GM19193 (cell line): ENCODE data around the gene PRPS2.

ENCODE experiments used
- POLR2A ChIP-seq: IDR thresholded peaks from 4 replicates; pipeline ENCODE4 v1.6.1; 2011; ENCODE audit not compliant: insufficient read depth, insufficient read length; ENCODE audit errors: extremely low read depth

Gene PRPS2

DNA sequence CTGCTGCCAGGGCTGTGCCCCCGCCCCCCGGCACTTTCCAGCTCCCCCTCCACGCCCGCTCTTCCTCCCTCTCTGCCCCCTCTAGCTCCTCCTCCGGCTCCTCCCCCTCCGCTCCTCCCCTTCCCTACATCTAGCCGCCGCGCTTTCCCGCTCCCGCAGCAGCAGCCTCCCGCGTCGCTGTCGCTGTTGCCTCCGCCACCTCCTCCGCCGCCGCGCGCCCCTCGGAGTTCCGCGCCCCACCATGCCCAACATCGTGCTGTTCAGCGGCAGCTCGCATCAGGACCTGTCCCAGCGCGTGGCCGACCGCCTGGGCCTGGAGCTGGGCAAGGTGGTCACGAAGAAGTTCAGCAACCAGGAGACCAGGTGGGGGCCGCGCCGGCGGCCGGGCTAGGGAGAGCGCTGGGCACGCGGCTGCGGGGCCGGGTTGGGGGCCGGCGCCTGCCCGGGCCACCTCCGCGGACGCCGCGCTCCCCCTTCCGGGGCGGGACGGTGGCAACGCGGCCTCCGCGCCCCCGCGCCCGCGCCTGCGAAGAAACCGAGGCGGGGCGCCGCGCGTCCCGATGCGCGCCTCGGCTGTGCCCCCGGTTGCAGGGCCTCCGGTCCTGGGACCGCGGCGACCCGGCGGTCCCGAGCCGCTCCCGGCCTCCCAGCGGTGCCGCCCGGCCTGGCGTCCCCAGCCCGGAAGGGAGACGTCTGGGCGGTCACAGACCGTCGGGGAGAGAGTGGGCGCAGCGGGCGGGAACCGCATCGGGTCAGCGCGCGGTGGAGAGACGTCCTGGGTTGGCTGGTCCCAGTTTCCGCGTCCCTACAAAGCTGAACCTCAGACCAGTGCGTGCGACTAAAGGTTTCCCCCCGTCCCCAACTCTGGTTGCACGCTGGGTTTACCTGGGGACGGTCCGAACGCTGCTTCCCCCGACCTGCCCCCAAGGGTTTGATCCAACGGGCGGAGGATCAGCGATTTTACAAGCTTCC, at the start of gene PRPS2:
Gene PRPS2 (plus strand): TSS at position 156 of the 972 bp plus-strand sequence. CDS start 86 bp downstream, at position 242.
- peak; percentile 55 for TF ChIP-seq POLR2A

DNA sequence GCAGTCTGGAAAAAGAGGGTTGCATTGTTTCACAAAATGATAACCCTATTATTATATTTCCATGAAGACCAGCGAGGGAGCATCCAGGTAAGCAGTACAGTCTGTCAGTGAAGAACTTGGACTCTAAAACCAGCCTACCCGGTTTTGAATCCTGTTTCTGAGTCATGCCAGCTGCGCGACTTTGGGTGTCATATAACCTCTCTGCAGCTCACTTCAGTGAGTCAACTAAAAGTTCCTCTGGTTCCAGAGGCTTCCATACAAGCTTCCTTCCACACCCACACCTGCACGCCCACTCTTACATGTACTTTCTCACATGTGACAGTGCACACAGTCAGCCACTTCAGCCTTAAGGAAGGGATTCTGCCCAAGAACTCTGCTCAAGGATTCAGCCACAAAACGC, 49.8 kb upstream of the PRPS2 start:
- no peak for TF ChIP-seq POLR2A

DNA sequence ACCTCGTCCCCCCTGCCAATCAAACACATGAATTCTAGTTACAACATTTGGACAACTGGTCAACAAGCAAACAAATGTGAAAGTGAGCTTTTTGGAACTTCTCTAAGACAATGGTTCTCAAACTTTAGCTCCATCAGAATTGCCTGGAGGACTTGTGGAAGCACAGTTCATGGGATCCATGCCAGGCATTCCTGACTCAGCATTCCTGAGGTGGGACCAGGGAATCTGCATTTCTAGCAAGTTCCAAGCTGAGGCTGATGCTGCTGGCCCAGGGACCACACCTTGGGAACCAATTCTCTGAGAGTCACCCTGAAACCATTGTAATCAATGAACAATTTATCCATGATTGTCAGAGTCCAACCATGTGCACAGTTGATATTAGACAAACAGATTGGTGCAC, 43.8 kb upstream of the PRPS2 start:
- no peak for TF ChIP-seq POLR2A

DNA sequence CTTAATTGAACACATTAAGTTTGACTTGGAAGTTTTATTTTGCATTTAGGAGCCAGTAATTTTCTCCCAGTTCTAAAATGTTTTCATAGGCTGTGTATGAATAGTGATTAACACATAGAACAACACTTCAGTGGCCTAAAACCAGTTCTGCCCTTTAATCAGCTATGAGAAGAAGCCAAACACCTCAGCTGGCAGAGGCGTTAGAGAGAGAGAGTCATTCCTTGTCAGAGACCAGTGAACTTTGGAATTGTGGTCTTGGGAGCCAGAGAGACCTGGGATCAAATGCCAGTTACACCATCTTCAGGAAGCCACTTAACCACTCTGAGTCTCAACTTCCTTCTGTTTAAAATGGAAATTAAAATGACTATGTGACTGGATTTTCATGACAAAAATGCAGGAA, 39.3 kb upstream of the PRPS2 start:
- TF ChIP-seq POLR2A, result no peak

DNA sequence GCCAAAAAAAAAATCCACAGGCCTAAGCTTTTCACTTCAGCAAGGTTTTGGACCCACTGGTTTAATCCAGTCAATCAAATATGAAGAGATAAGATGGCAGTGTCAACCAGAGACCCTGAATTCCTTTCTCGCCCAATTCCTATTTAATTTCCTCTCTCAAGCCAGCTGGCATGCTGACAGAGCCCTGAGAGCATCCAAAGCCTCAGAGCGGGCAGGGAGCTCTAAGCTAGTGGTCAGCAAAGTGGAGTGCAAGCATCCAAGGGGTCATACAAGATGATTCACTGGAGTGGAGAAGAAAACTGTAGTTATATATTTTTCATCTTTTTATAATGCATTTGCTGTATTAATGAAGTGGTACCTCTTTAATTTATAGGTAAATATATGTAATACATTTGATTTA, 37.8 kb upstream of the PRPS2 start:
- TF ChIP-seq POLR2A, result no peak

DNA sequence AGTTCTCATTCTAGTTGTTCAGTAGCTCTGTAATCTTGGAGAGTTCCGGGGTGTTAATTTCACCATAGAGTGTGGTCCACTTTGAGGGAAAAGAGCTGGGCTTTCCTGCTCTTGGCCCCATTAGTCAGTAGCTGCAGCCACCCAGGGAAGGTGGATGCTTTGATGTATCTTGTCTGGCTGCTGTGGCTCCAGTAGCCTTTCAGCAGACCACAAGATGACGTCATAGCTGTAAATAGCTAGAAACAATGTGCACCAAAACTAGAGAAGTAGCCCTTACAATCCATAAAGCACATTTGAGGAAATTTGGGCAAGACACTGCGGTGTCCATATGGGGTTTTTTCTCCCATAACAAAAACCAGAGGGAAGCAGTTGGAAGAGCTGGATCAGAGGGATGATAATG, 32.9 kb upstream of the PRPS2 start:
- no peak for TF ChIP-seq POLR2A

DNA sequence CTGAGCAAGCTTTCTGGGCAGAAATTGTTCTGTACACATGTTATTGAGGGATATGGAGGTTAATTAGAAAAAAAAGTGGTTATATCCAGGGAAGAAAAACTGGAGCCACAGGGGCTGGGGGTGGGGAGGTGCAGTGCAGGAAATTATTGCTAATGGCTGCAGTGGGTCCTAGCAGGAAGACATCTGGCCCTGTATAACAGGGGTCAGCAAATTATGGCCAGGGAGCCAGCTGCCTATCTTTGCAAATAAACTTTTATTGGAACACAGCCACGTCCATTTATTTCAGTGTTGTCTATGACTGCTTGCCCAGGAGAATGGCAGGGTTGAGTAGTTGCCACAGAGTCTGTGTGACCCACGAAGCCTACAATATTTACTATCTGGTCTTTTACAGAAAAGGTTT, 23.4 kb upstream of the PRPS2 start:
- no peak for TF ChIP-seq POLR2A

DNA sequence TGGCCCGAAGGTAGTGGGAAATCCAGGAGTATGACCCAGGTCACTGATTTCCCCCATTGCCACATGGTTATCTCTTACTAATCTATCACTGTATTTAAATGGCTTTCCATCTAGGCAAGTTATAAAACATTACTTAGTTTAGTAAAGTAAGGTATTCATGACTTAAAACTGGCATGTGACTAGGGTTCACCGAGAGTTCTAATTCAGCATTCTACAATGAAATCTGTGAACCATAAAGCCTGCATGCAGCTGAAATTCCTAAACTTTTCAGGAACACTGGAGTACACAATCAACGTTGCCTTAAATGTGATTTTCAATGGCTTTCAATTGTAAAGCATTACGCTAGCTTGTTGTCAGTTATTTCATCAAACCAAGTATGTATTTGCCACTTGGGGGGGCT, 22.7 kb upstream of the PRPS2 start:
- TF ChIP-seq POLR2A, result no peak

DNA sequence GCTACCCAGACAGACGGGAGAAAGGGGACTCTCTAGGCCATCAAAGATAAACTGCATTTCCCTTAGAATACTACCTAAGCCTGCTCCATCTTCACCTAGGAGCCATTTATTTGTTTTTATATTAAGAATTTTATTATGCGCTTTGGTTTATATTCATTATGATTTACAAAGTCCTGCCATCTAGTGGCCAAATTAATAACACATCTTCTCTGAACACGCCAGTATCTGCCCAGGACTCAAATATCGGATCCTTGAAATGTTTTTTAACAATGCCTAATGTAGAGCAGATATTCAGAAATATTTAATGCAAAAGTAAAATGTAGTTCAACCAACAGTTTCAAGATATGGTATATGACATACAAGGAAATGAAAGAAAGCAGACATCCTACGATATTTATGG, 20.8 kb upstream of the PRPS2 start:
- no peak for TF ChIP-seq POLR2A

DNA sequence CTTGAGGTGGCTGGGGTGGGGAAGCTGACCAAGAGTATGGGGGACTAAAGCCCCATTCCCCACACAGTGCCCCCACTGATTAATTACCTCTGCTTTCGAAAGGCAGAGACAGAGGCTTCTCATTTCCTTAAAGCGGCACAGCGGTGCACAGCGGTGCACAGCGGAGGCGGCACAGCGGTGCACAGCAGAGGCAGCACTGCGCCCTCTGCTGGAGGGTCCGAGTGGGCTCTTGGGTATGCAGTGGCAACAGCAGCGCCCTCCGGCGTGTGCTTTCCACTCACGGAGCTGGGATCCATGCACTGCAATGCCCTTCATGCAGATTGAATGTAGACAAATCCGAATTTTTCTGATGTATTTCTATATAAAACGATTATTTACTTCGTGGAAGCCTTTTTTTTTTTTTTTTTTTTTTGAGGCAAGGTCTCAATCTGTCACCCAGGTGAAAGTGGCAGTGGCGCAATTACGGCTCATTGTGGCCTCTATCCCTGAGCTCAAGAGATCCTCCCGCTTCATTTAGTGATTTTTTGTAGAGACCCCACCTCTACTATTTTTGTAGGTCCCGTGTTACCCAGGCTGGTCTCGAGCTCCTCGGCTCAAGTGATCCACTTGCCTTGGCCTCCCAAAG, 19.7 kb upstream of the PRPS2 start:
- no peak for TF ChIP-seq POLR2A

DNA sequence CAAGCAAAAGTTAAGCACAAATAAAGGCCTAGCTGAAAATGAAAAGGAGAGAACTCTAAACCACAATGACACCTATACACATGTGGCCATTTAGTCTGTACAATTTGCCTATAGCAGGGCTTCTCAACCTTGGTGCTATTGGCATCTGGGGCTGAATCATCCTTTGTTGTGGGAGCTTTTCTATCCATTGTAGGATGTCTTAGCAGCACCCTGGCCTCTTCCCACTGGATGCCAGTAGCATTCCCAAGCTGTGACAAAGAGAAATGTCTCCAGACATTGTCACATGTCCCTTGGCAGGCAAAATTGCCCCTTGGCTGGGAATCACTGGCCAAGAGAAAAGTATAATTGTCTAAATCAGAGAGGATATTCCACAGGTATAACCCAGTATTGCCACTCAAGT, 13.5 kb upstream of the PRPS2 start:
- TF ChIP-seq POLR2A, result no peak

DNA sequence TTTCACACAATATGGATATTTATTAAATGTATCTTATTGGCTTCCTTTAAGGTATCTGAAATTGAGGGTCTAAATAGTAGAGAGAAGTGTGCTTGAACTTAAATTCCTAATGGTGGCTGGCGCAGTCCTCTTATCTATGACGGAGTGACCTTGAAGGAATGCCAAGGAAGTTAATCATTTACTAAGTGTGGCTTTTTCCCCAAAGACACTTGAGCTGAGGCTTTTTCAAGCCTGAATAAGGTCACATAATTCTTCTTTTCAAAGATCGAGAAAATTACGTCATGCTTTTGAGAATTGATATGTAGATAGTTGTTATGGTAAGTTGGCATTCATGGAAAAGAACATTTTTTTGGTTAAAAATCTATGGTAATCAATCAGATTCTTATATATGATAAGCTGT, 11.7 kb upstream of the PRPS2 start:
- TF ChIP-seq POLR2A, result no peak

DNA sequence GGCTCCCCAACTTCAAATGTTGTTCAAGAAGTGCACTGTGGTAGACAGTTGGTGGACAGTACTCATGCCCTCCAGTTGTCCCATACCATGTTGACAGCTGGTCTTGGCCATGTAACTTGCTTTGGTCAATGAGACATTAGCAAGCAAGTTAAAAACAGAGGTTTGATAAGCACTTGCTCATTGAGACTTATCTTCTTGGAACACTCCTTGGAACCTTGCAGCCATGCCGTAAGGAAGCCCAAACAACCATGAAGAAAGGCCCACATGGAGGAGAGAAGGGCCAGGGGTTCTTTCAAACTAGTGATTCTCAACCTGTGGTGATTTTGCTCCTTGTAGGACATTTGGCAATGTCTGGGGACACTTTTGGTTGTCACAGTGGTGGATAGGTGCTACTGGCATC, 2.6 kb upstream of the PRPS2 start:
- TF ChIP-seq POLR2A, result no peak

DNA sequence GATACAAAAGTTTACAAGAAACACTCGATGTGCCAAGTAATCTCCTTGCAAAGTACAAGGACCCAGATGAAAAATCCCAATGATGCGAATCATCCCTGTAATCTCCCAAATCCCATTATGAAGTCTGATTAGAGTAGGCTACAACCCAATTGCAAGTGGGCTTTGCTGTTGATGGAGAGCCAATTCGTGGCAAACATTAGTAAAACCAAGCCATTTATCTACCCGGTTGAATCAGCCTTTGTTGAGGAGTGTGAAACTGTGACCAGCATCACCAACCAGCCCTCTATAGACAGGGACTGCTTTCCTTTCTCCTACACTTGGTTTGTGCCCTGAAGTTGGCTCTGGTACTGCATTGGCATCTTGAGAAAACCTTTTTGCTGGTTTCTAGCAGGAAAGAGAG, 1.2 kb upstream of the PRPS2 start:
- TF ChIP-seq POLR2A, result no peak

DNA sequence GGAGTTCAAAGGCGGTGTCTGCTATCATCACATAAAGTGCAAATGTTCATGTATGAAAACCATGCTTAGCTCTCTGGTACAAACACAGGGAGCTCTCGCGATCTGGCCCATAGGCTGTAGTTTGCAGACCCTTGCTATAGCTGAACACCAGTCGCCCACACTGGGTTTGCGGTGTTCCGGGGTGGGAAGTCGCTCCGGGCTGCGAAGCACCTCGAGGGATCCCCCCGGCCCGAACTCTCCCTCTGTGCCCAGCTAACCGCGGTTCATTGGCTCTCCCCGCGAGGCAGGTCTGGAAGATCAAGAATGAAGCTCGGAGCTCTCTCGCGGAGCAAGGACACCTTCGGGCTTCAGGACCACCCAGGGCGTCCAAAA, 341 bp upstream of the PRPS2 start:
- TF ChIP-seq POLR2A, result no peak

DNA sequence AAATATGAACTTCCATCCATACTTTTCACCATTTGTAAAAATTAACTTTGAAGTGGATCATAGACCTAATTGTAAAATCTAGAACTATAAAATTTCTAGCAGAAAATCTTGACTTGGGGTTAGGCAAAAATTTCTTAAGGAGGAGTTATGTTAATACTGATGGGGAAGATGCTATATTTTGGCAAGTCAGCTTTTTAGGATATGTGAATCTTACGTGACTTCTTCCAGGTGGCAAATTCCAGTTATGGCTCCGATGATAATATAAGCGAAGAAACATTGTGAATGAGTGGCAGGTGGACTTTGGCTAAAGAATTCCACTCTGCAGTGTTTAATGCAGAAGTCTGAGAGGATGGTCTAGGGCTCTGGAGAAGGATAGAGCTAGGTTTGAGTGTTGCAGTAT, 1.5 kb downstream of the PRPS2 start:
- TF ChIP-seq POLR2A, result no peak

DNA sequence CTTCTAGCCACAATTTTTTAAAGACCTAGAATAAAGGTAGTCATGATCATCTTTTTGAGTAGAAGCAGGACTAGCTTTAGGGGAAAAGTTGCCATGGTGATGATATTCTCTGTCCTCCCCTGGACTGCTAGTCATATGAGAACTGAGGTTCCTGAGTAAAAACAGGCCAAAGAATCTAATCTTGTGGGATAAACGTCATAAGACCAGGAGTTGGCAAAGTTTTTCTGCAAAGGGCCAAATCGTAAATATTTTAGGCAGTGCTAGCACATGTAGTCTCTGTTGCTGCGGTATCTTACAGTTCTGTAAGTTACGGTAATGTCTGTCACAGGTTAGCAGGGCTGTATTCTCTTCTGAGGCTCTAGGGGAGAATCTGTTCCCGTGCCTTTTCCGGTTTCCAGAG, 3.4 kb downstream of the PRPS2 start:
- TF ChIP-seq POLR2A, result no peak

DNA sequence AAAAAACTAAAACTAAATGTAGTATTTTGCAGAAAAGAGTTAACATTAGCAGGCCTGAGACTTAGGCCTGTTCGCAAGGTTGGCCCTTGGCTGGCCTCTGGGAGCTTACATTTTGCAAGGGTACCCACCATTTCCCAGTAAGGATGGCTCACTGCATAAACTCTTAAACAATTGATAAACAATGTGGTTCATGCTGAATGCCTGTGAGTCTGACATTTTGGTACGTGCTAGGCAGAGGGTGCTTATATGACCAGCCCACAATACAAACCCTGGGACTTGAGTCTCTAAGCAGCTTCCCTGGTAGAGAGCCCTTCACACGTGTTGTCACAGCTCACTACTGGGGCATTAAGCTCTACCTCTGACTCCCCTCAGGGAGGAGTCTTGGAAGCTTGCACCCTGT, 7.4 kb downstream of the PRPS2 start:
- no peak for TF ChIP-seq POLR2A
